NCI-H446 (cell line): Measurements from ENCODE around the gene GNAQ.
"Not testable (repeated sequence)": the region's sequence is repeated elsewhere in the genome, so short reads cannot be mapped to it uniquely, and the experiment has no call there.

Experiments used
- DNase-seq, 2 experiments: peaks; one replicate each; lab custom pipeline; 2025; lab: John Stamatoyannopoulos, UW

Gene GNAQ

GRCh38 chr9:77771171-77771570 lies 260.4 kb downstream of the GNAQ start:
- DNase-seq, result no peak

- DNase-seq, result no peak
These were observed 261.3 kb downstream of the GNAQ start for GRCh38 chr9:77770340-77770739.

GRCh38 chr9:77769246-77769645 lies 262.4 kb downstream of the GNAQ start:
- no peak for DNase-seq

GRCh38 chr9:77766587-77766986 lies 265.0 kb downstream of the GNAQ start:
- no peak for DNase-seq

- no peak for DNase-seq
These were observed 265.8 kb downstream of the GNAQ start for GRCh38 chr9:77765781-77766259.

GRCh38 chr9:77764894-77765780 lies 266.5 kb downstream of the GNAQ start:
- no peak for DNase-seq

GRCh38 chr9:77763566-77763965 lies 268.0 kb downstream of the GNAQ start:
- no peak for DNase-seq

- not testable (repeated sequence) for DNase-seq
These were observed 270.7 kb downstream of the GNAQ start for GRCh38 chr9:77760919-77761318.

GRCh38 chr9:77759391-77759790 lies 272.2 kb downstream of the GNAQ start:
- DNase-seq, result no peak

- DNase-seq, result no peak
These were observed 275.2 kb downstream of the GNAQ start for GRCh38 chr9:77756449-77756848.

GRCh38 chr9:77753180-77753579 lies 278.4 kb downstream of the GNAQ start:
- DNase-seq, result no peak

GRCh38 chr9:77752554-77752953 lies 279.1 kb downstream of the GNAQ start:
- no peak for DNase-seq

GRCh38 chr9:77751341-77752091 lies 280.1 kb downstream of the GNAQ start:
- DNase-seq, result no peak

GRCh38 chr9:77750981-77751340 lies 280.6 kb downstream of the GNAQ start:
- no peak for DNase-seq

- DNase-seq, result no peak
These were observed 281.3 kb downstream of the GNAQ start for GRCh38 chr9:77750284-77750683.

- DNase-seq, result no peak
These were observed 283.3 kb downstream of the GNAQ start for GRCh38 chr9:77748214-77748772.

- DNase-seq, result no peak
These were observed 284.4 kb downstream of the GNAQ start for GRCh38 chr9:77747163-77747562.

- DNase-seq, result no peak
These were observed 286.7 kb downstream of the GNAQ start for GRCh38 chr9:77744841-77745430.

GRCh38 chr9:77743386-77743785 lies 288.2 kb downstream of the GNAQ start:
- no peak for DNase-seq

GRCh38 chr9:77738932-77739331 lies 292.7 kb downstream of the GNAQ start:
- DNase-seq, result no peak

GRCh38 chr9:77735494-77735893 lies 296.1 kb downstream of the GNAQ start:
- no peak for DNase-seq

GRCh38 chr9:77731930-77732329 lies 299.7 kb downstream of the GNAQ start:
- DNase-seq, result no peak
